IMR-90 (cell line): ENCODE results near the gene PPL. TPM values are rescaled to one million over a fixed set of nuclear protein-coding genes. Genes with fewer than 3 reads are reported as not detected.

Experiments
- ATAC-seq: fragments of 200-7000 bp; cut with Tn5 transposase; 2 replicates; pipeline ENCODE4 v1.9.1; 2020; ENCODE audit warnings: low read depth, mild to moderate bottlenecking, moderate library complexity
- BruUV-seq: library from RNA; stranded (reverse); fragments of 400-500 nt; replicated peaks from 2 replicates; lab custom pipeline; 2021; lab: Mats Ljungman, UMichigan
- CTCF ChIA-PET: fragments of 300-600 bp; formaldehyde crosslinking; extraction: SDS; loops from one replicate; lab custom pipeline; 2021; ENCODE audit warnings: antibody characterized with exemption; lab: Yijun Ruan, JAX
- POLR2A ChIA-PET: fragments of 300-600 bp; sonication (Branson Sonifier 250); formaldehyde crosslinking; loops from one replicate; lab custom pipeline; 2022; ENCODE audit warnings: antibody characterized with exemption; ENCODE audit not compliant: unreplicated experiment; lab: Charles Lee
- DNase-seq: peaks from one replicate; pipeline ENCODE4 v3.0.0; 2013
- H2AFZ ChIP-seq: replicated peaks from 2 replicates; pipeline ENCODE3; 2013; ENCODE audit warnings: low read length, mild to moderate bottlenecking; ENCODE audit not compliant: poor library complexity
- H2AK5ac ChIP-seq: 2 replicates; pipeline ENCODE4 v1.6.1; 2013; ENCODE audit warnings: low read depth, low read length, inconsistent platforms
- H2AK9ac ChIP-seq: replicated peaks from 2 replicates; pipeline ENCODE3; 2013; ENCODE audit warnings: mild to moderate bottlenecking, low read depth, low read length, moderate library complexity; ENCODE audit not compliant: poor library complexity
- H2BK120ac ChIP-seq: 2 replicates; pipeline ENCODE4 v1.6.1; 2013; ENCODE audit warnings: low read depth, low read length, inconsistent platforms
- H2BK15ac ChIP-seq: 3 replicates; pipeline ENCODE4 v1.6.1; 2013; ENCODE audit warnings: low read depth, low read length, inconsistent platforms
- H2BK20ac ChIP-seq: 2 replicates; pipeline ENCODE4 v1.6.1; 2013; ENCODE audit warnings: low read depth, mild to moderate bottlenecking, inconsistent platforms, low read length, moderate library complexity
- H2BK5ac ChIP-seq: 2 replicates; pipeline ENCODE4 v1.6.1; 2013; ENCODE audit warnings: mild to moderate bottlenecking, low read depth, low read length, inconsistent platforms; ENCODE audit not compliant: poor library complexity, severe bottlenecking
- H3K14ac ChIP-seq: replicated peaks from 2 replicates; pipeline ENCODE4 v1.6.1; 2013; ENCODE audit warnings: low read depth, low read length, inconsistent platforms
- H3K18ac ChIP-seq: 2 replicates; pipeline ENCODE4 v1.6.1; 2013; ENCODE audit warnings: low read depth, low read length, control low read depth
- H3K23ac ChIP-seq: 2 replicates; pipeline ENCODE4 v1.6.1; 2013; ENCODE audit warnings: low read depth, low read length, inconsistent platforms
- H3K27ac ChIP-seq: 2 replicates; pipeline ENCODE4 v1.5.1; 2013; ENCODE audit warnings: mild to moderate bottlenecking, control low read depth, low read length; ENCODE audit not compliant: insufficient read depth
- H3K27me3 ChIP-seq: 2 replicates; pipeline ENCODE4 v1.6.1; 2013; ENCODE audit warnings: low read length; ENCODE audit not compliant: control insufficient read depth, insufficient read depth
- H3K36me3 ChIP-seq: 2 replicates; pipeline ENCODE4 v1.6.1; 2013; ENCODE audit warnings: low read length, mixed read lengths; ENCODE audit not compliant: control insufficient read depth, insufficient read depth
- H3K4ac ChIP-seq: 2 replicates; pipeline ENCODE4 v1.6.1; 2013; ENCODE audit warnings: low read depth, low read length, inconsistent platforms
- H3K4me1 ChIP-seq: 2 replicates; pipeline ENCODE4 v1.6.1; 2013; ENCODE audit warnings: low read length, mixed read lengths; ENCODE audit not compliant: control insufficient read depth, insufficient read depth
- H3K4me2 ChIP-seq: 2 replicates; pipeline ENCODE4 v1.6.1; 2013; ENCODE audit warnings: low read depth, mild to moderate bottlenecking, control low read depth, low read length, moderate library complexity
- H3K4me3 ChIP-seq: 2 replicates; pipeline ENCODE4 v1.5.1; 2013; ENCODE audit warnings: low read depth, mild to moderate bottlenecking, control low read depth, low read length, moderate library complexity; ENCODE audit not compliant: insufficient read depth
- H3K56ac ChIP-seq: 2 replicates; pipeline ENCODE4 v1.6.1; 2013; ENCODE audit warnings: low read length, inconsistent platforms; ENCODE audit not compliant: insufficient read depth; ENCODE audit errors: extremely low read depth
- H3K79me1 ChIP-seq, 2 experiments: 2 replicates each; pipeline ENCODE4 v1.6.1; 2013; ENCODE audit warnings: low read length in 2 of 2, inconsistent platforms in 1 of 2, low read depth in 1 of 2
- H3K9ac ChIP-seq: 2 replicates; pipeline ENCODE4 v1.6.1; 2013; ENCODE audit warnings: low read depth, low read length, control low read depth
- H3K9me1 ChIP-seq: 2 replicates; pipeline ENCODE4 v1.6.1; 2013; ENCODE audit warnings: low read length, inconsistent platforms; ENCODE audit not compliant: insufficient read depth
- H3K9me3 ChIP-seq: 2 replicates; pipeline ENCODE4 v1.6.1; 2013; ENCODE audit warnings: low read length; ENCODE audit not compliant: control insufficient read depth, insufficient read depth
- H4K20me1 ChIP-seq: 2 replicates; pipeline ENCODE4 v1.6.1; 2013; ENCODE audit warnings: low read length, inconsistent platforms; ENCODE audit not compliant: insufficient read depth
- H4K5ac ChIP-seq: 2 replicates; pipeline ENCODE4 v1.6.1; 2013; ENCODE audit warnings: mild to moderate bottlenecking, low read depth, low read length, control low read depth
- H4K8ac ChIP-seq, 2 experiments: 2 replicates each; pipeline ENCODE4 v1.6.1; 2013; ENCODE audit warnings: low read depth in 2 of 2, low read length in 2 of 2, control low read depth in 1 of 2, inconsistent platforms in 1 of 2
- H4K91ac ChIP-seq: 2 replicates; pipeline ENCODE4 v1.6.1; 2013; ENCODE audit warnings: low read depth, low read length, inconsistent platforms; ENCODE audit not compliant: insufficient read depth
- BHLHE40 ChIP-seq: fragments of 150-350 bp; IDR thresholded peaks from 2 replicates; pipeline ENCODE4 v1.6.1; 2016; ENCODE audit warnings: mild to moderate bottlenecking, low read depth, low read length
- CEBPB ChIP-seq: IDR thresholded peaks from 2 replicates; pipeline ENCODE4 v1.6.1; 2012; ENCODE audit warnings: low read depth, low read length, improper control_type of control experiment
- FOS ChIP-seq: fragments of 150-350 bp; IDR thresholded peaks from 2 replicates; pipeline ENCODE4 v1.6.1; 2016; ENCODE audit warnings: low read depth, low read length
- MAFK ChIP-seq: IDR thresholded peaks from 2 replicates; pipeline ENCODE4 v1.6.1; 2012; ENCODE audit warnings: low read depth, low read length, improper control_type of control experiment
- NFE2L2 ChIP-seq: fragments of 150-350 bp; IDR thresholded peaks from 2 replicates; pipeline ENCODE4 v1.6.1; 2016; ENCODE audit warnings: low read depth, mild to moderate bottlenecking, low read length
- RCOR1 ChIP-seq: IDR thresholded peaks from 2 replicates; pipeline ENCODE4 v1.6.1; 2012; ENCODE audit warnings: mild to moderate bottlenecking, low read length, improper control_type of control experiment; ENCODE audit not compliant: insufficient replicate concordance
- USF2 ChIP-seq: fragments of 150-350 bp; IDR thresholded peaks from 2 replicates; pipeline ENCODE4 v1.6.1; 2017; ENCODE audit warnings: mild to moderate bottlenecking, antibody characterized with exemption, low read length, low read depth
- WGBS, 2 experiments: methylation state at CpG; one replicate each; pipeline versions ENCODE4 v1.1.5 to v1.1.7; 2013; ENCODE audit warnings: missing lambda C conversion rate in 2 of 2; ENCODE audit not compliant: insufficient read length in 1 of 2; ENCODE audit errors: extremely low coverage in 2 of 2; 5-methylcytosine and 5-hydroxymethylcytosine counted together
- dilution Hi-C: fragments of 300-500 bp; cut with HindIII; formaldehyde crosslinking; loops from one replicate; pipeline ENCODE4 v1.14.3; 2018; ENCODE audit warnings: low sequenced_read_pairs; ENCODE audit not compliant: unreplicated experiment
- in situ Hi-C: fragments of 300-500 bp; cut with MboI; formaldehyde crosslinking; loops from 3 replicates; pipeline ENCODE4 v1.14.3; 2019; ENCODE audit warnings: low sequenced_read_pairs, inconsistent platforms, mixed read lengths
- intact Hi-C: fragments of 100-400 bp; cut with micrococcal nuclease; formaldehyde crosslinking; loops from 2 replicates; pipeline ENCODE4 v1.10.0; 2022
- polyA plus RNA-seq, 3 experiments: library from polyadenylated mRNA; depleted of rRNA; stranded (reverse); fragments of >200 nt; gene quantifications; 2 replicates each; pipeline ENCODE4 v1.2.3, GENCODE V29; 2012; ENCODE audit warnings: low replicate concordance in 1 of 3
- total RNA-seq: library from RNA; depleted of rRNA; stranded (reverse); fragments of >200 nt; gene quantifications from 2 replicates; pipeline ENCODE4 v1.2.3, GENCODE V29; 2012

The PPL gene
- total and polyA plus RNA-seq, 2 of the 4 experiments (the other 2 are of a cell fraction), result 0.34 to 0.36 TPM

GRCh38 chr16:4915226-4915761 is 21.7 kb downstream of the PPL start:
- CTCF ChIA-PET, result interaction anchor here (0.9 kb wide), 1 partner anchor 23 kb away, joined by 3 read pairs; no protein-coding TSS in a partner anchor

More at GRCh38 chr16:4915226-4915761, 21.7 kb downstream of the PPL start:
- Histone ChIP-seq H2BK20ac (no peak overlapping the region), H3K56ac (no peak overlapping the region), H3K27me3 (peaks cover 2% of the 10 kb centered on the region; the same call in 1 of the 2 replicates), H2AK9ac (peak overlapping the region; percentile 70), H3K9ac (no peak overlapping the region), H2AK5ac (0 out of 2 replicates have a peak overlapping the region, but pooled peaks have one; percentile 15), H4K8ac (no peak overlapping the region), H3K14ac (no peak overlapping the region), H3K79me1 (no peaks in the 10 kb centered on the region), H2BK5ac (peak overlapping the region; percentile 25), H2BK15ac (0 out of 3 replicates have a peak overlapping the region, but pooled peaks have one; percentile 8), H3K9me3 (no peaks in the 10 kb centered on the region), H3K4me1 (peaks cover 12% of the 10 kb centered on the region), H3K4me2 (no peak overlapping the region), H3K23ac (no peak overlapping the region), H2BK120ac (no peak overlapping the region), H3K9me1 (no peaks in the 10 kb centered on the region), H3K18ac (no peak overlapping the region), H3K4ac (no peak overlapping the region), H3K4me3 (no peak overlapping the region), H4K20me1 (0 out of 2 replicates have a peak, but pooled peaks cover 4% of the 10 kb centered on the region), H4K5ac (no peak overlapping the region), H4K91ac (no peak overlapping the region), H2AFZ (peak overlapping the region; percentile 56), H3K36me3 (no peaks in the 10 kb centered on the region), H3K27ac (no peak overlapping the region)
- POLR2A ChIA-PET, result no interaction called here
- no TSS peak for BruUV-seq
- in situ Hi-C loops (no loop called here), dilution Hi-C loops (no loop called here), intact Hi-C loops (no loop called here)
- WGBS, 2 experiments, result 100% methylated on average over 1 of the region's 11 CpGs; no CpG with 5 or more reads in 1 of the 2 experiments
- DNase-seq, result peak; percentile 96
- peak; percentile 67 for ATAC-seq
- peak; percentile 95 for TF ChIP-seq RCOR1
- no peak for TF ChIP-seq MAFK
- TF ChIP-seq NFE2L2, result no peak
- peak; percentile 59 for TF ChIP-seq FOS
- TF ChIP-seq BHLHE40, result peak; percentile 80
- peak; percentile 70 for TF ChIP-seq CEBPB
- peak; percentile 71 for TF ChIP-seq USF2
